ENCODE data around the gene TTC9B. TPM values are rescaled to one million over a fixed set of nuclear protein-coding genes. Genes with fewer than 3 reads are reported as not detected.
"Not testable (repeated sequence)": the region's sequence is repeated elsewhere in the genome, so short reads cannot be mapped to it uniquely, and the experiment has no call there.

TTC9B gene
- total and polyA plus RNA-seq, 2 donors from 2014 or later: not detected

- no peak for DNase-seq
- Histone ChIP-seq H3K4me3 (ENCODE audit: low read length in 3 of 3) (no peak overlapping the region), H3K9ac (ENCODE audit: low read length in 3 of 3) (no peak overlapping the region), H3K36me3 (ENCODE audit: control insufficient read depth in 2 of 3, insufficient read depth in 3 of 3, low read length in 3 of 3) (no peaks in the 10 kb centered on the region), H3K4me1 (ENCODE audit: control insufficient read depth in 2 of 3, insufficient read depth in 2 of 3, low read depth in 1 of 3, low read length in 3 of 3) (no peaks in the 10 kb centered on the region), H3K27me3 (ENCODE audit: control insufficient read depth, insufficient read depth, low read length) (no peaks in the 10 kb centered on the region), H3K9me3 (ENCODE audit: control insufficient read depth in 2 of 3, insufficient read depth in 1 of 3, low read length in 3 of 3) (peaks cover 0 to 4% (median 0%) of the 10 kb centered on the region in 3 donors), H3K27ac (ENCODE audit: low read depth in 2 of 2, low read length in 2 of 2) (no peak overlapping the region)
- FAIRE-seq: no peak
- TF ChIP-seq CTCF (IDR thresholded peaks at IDR 0.05; ENCODE audit: borderline replicate concordance, extremely low read depth, insufficient read depth): no peak
- intact Hi-C loops (cut with DNase I): no loop called here
These were observed 42.4 kb downstream of the TTC9B start for GRCh38 chr19:40175820-40176219.

GRCh38 chr19:40174092-40174491 is 44.1 kb downstream of the TTC9B start:
- DNase-seq (no peak), FAIRE-seq (no peak)
- no peak overlapping the region for H3K27ac ChIP-seq (ENCODE audit: low read depth in 2 of 2, low read length in 2 of 2)
- no peak overlapping the region for H3K4me3 ChIP-seq (ENCODE audit: low read length in 3 of 3)
- no peaks in the 10 kb centered on the region for H3K4me1 ChIP-seq (ENCODE audit: control insufficient read depth in 2 of 3, insufficient read depth in 2 of 3, low read depth in 1 of 3, low read length in 3 of 3)
- H3K9ac ChIP-seq (ENCODE audit: low read length in 3 of 3): no peak overlapping the region
- H3K9me3 ChIP-seq (ENCODE audit: control insufficient read depth in 2 of 3, insufficient read depth in 1 of 3, low read length in 3 of 3): peaks cover 0 to 4% (median 0%) of the 10 kb centered on the region in 3 donors
- no peaks in the 10 kb centered on the region for H3K36me3 ChIP-seq (ENCODE audit: control insufficient read depth in 2 of 3, insufficient read depth in 3 of 3, low read length in 3 of 3)
- intact Hi-C loops (cut with DNase I): no loop called here
- no peak for TF ChIP-seq CTCF (IDR thresholded peaks at IDR 0.05; ENCODE audit: borderline replicate concordance, extremely low read depth, insufficient read depth)
- H3K27me3 ChIP-seq (ENCODE audit: control insufficient read depth, insufficient read depth, low read length): no peaks in the 10 kb centered on the region

GRCh38 chr19:40171293-40171692 is 46.9 kb downstream of the TTC9B start:
- DNase-seq; H3K27ac ChIP-seq (ENCODE audit: low read depth in 2 of 2, low read length in 2 of 2); intact Hi-C loops (cut with DNase I): not testable (repeated sequence)

GRCh38 chr19:40170303-40170989 is 47.7 kb downstream of the TTC9B start:
- H3K4me1 ChIP-seq (ENCODE audit: control insufficient read depth in 2 of 3, insufficient read depth in 2 of 3, low read depth in 1 of 3, low read length in 3 of 3); H3K9me3 ChIP-seq (ENCODE audit: control insufficient read depth in 2 of 3, insufficient read depth in 1 of 3, low read length in 3 of 3); H3K9ac ChIP-seq (ENCODE audit: low read length in 3 of 3); intact Hi-C loops (cut with DNase I); H3K4me3 ChIP-seq (ENCODE audit: low read length in 3 of 3); FAIRE-seq; H3K36me3 ChIP-seq (ENCODE audit: control insufficient read depth in 2 of 3, insufficient read depth in 3 of 3, low read length in 3 of 3); H3K27me3 ChIP-seq (ENCODE audit: control insufficient read depth, insufficient read depth, low read length); H3K27ac ChIP-seq (ENCODE audit: low read depth in 2 of 2, low read length in 2 of 2): not testable (repeated sequence)
- peak in 1 of 5 donors; percentile 29 for DNase-seq

More at GRCh38 chr19:40171293-40171692, 46.9 kb downstream of the TTC9B start:
- not testable (repeated sequence) for H3K4me3 ChIP-seq (ENCODE audit: low read length in 3 of 3); H3K27me3 ChIP-seq (ENCODE audit: control insufficient read depth, insufficient read depth, low read length); H3K4me1 ChIP-seq (ENCODE audit: control insufficient read depth in 2 of 3, insufficient read depth in 2 of 3, low read depth in 1 of 3, low read length in 3 of 3); H3K9me3 ChIP-seq (ENCODE audit: control insufficient read depth in 2 of 3, insufficient read depth in 1 of 3, low read length in 3 of 3); H3K9ac ChIP-seq (ENCODE audit: low read length in 3 of 3); H3K36me3 ChIP-seq (ENCODE audit: control insufficient read depth in 2 of 3, insufficient read depth in 3 of 3, low read length in 3 of 3); FAIRE-seq

- intact Hi-C loops (cut with DNase I); FAIRE-seq; H3K27me3 ChIP-seq (ENCODE audit: control insufficient read depth, insufficient read depth, low read length); H3K9me3 ChIP-seq (ENCODE audit: control insufficient read depth in 2 of 3, insufficient read depth in 1 of 3, low read length in 3 of 3); H3K27ac ChIP-seq (ENCODE audit: low read depth in 2 of 2, low read length in 2 of 2); DNase-seq; H3K36me3 ChIP-seq (ENCODE audit: control insufficient read depth in 2 of 3, insufficient read depth in 3 of 3, low read length in 3 of 3); H3K4me1 ChIP-seq (ENCODE audit: control insufficient read depth in 2 of 3, insufficient read depth in 2 of 3, low read depth in 1 of 3, low read length in 3 of 3); H3K4me3 ChIP-seq (ENCODE audit: low read length in 3 of 3); H3K9ac ChIP-seq (ENCODE audit: low read length in 3 of 3): not testable (repeated sequence)
These were observed 48.5 kb downstream of the TTC9B start for GRCh38 chr19:40169482-40170302.
